ENCODE results near the gene IWS1. TPM values are rescaled to one million over a fixed set of nuclear protein-coding genes. Genes with fewer than 3 reads are reported as not detected.
"Not testable (repeated sequence)": the region's sequence is repeated elsewhere in the genome, so short reads cannot be mapped to it uniquely, and the experiment has no call there.

Gene IWS1
- total and polyA plus RNA-seq, 12 donors = 17.8 to 51.9 (median 24.9) TPM

GRCh38 chr2:127527001-127527804 lies 914 bp upstream of the IWS1 start:
- no peaks in the 10 kb centered on the region for H3K27me3 ChIP-seq
- peak overlapping the region in 2 of 4 donors; percentile 96 to 98 for H3K4me3 ChIP-seq
- H3K4me1 ChIP-seq (replicated peaks in 1 of 2) = peaks cover 0 to 22% of the 10 kb centered on the region in 2 donors
- TF ChIP-seq, protein P1, sequence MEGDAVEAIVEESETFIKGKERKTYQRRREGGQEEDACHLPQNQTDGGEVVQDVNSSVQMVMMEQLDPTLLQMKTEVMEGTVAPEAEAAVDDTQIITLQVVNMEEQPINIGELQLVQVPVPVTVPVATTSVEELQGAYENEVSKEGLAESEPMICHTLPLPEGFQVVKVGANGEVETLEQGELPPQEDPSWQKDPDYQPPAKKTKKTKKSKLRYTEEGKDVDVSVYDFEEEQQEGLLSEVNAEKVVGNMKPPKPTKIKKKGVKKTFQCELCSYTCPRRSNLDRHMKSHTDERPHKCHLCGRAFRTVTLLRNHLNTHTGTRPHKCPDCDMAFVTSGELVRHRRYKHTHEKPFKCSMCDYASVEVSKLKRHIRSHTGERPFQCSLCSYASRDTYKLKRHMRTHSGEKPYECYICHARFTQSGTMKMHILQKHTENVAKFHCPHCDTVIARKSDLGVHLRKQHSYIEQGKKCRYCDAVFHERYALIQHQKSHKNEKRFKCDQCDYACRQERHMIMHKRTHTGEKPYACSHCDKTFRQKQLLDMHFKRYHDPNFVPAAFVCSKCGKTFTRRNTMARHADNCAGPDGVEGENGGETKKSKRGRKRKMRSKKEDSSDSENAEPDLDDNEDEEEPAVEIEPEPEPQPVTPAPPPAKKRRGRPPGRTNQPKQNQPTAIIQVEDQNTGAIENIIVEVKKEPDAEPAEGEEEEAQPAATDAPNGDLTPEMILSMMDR (IDR thresholded peaks at IDR 0.05) = no peak
- no peak for TF ChIP-seq POLR2A (IDR thresholded peaks at IDR 0.05)
- 21 to 30% (median 24%) methylated on average over 12 to 13 of the region's 13 CpGs for WGBS, 4 donors
- intact Hi-C loops (cut with DNase I) = no loop called here
- H3K27ac ChIP-seq = peak overlapping the region; percentile 61 to 96 (median 94)
- no peak for DNase-seq
- no peaks in the 10 kb centered on the region for H3K9me3 ChIP-seq (replicated peaks in 1 of 3)
- H3K36me3 ChIP-seq (replicated peaks in 1 of 2) = peaks cover 0 to 4% of the 10 kb centered on the region in 2 donors

GRCh38 chr2:127525691-127526131 lies 578 bp downstream of the IWS1 start:
- Histone ChIP-seq H3K36me3 (replicated peaks in 1 of 2) (peaks cover 0 to 4% of the 10 kb centered on the region in 2 donors), H3K27me3 (no peaks in the 10 kb centered on the region), H3K4me1 (replicated peaks in 1 of 2) (peaks cover 0 to 22% of the 10 kb centered on the region in 2 donors), H3K4me3 (peak overlapping the region; percentile 13 to 98 (median 96)), H3K27ac (peak overlapping the region; percentile 61 to 96 (median 94)), H3K9me3 (replicated peaks in 1 of 3) (no peaks in the 10 kb centered on the region)
- 0 to 1% (median 1%) methylated on average over 7 to 19 of the region's 19 CpGs for WGBS, 4 donors
- DNase-seq = peak in 4 of 7 donors; percentile 28 to 38 (median 36)
- intact Hi-C loops (cut with DNase I) = no loop called here
- TF ChIP-seq POLR2A (IDR thresholded peaks at IDR 0.05) = no peak
- TF ChIP-seq, protein P1 (IDR thresholded peaks at IDR 0.05) = no peak

DNA sequence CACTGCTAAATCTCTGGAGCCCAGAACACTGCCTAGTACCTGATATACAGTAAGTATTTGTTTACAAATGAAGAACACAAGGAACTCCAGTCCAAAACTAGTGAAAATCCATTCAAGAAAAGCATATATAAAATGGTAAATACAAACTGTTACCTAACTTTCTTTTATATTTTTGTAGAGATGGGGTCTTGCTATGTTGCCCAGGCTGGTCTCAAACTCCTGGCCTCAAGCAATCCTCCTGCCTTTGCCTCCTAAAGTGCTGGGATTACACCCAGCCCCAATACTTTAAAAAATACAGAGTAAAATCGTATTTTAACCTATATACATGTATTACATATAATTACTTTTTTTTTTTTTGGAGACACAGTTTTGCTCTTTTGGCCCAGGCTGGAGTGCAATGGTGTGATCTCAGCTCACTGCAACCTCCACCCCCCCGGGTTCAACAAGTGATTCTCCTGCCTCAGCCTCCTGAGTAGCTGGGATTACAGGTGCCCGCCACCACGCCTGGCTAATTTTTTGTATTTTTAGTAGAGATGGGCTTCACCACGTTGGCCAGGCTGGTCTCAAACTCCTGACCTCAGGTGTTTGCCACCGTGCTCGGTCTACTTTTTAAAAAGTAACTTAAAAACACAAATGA lies 2.0 kb downstream of the IWS1 start:
- H3K4me1 ChIP-seq (replicated peaks in 1 of 2) = peaks cover 0 to 22% of the 10 kb centered on the region in 2 donors
- H3K27me3 ChIP-seq; H3K27ac ChIP-seq; H3K4me3 ChIP-seq; H3K9me3 ChIP-seq (replicated peaks in 1 of 3); DNase-seq; intact Hi-C loops (cut with DNase I): not testable (repeated sequence)
- peaks cover 0 to 12% of the 10 kb centered on the region in 2 donors for H3K36me3 ChIP-seq (replicated peaks in 1 of 2)
- WGBS, 4 donors = 90 to 96% (median 95%) methylated on average over 7 of the region's 7 CpGs

DNA sequence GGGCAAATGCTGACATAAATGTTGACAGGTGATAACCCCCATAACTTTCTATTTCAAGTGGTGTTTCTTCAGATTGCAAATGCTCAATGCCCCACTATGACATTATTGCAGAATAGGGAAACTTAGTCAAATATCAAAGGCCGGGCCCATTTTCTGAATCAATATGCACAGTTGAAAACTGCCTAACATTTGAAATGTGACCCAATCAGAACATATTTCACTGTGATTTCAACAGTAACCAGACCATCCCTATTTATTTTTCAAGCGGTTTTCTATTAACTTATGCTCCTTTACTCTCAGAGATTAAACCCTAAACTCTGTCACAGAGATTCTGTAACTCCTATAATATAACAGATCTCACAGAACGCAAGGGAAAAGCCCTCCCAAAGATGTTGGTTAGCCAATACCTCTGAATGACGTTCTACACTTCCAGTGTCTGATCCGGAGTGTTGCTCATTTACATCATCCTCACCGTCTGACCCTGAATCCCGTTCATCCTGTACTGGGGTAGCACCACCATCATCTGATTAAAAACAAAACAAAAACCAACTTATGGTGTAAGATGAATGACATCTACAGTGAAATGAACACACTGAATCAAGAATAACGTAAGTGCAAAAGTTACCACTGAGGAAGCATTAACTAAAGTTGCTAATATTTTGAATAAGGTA lies 2.9 kb downstream of the IWS1 start:
- peaks cover 0 to 22% of the 10 kb centered on the region in 2 donors for H3K4me1 ChIP-seq (replicated peaks in 1 of 2)
- TF ChIP-seq, protein P1 (IDR thresholded peaks at IDR 0.05) = no peak
- TF ChIP-seq POLR2A (IDR thresholded peaks at IDR 0.05) = no peak
- H3K27me3 ChIP-seq = no peaks in the 10 kb centered on the region
- intact Hi-C loops (cut with DNase I) = no loop called here
- no peak overlapping the region for H3K27ac ChIP-seq
- WGBS, 4 donors = 62 to 73% (median 72%) methylated on average over 8 of the region's 8 CpGs
- H3K36me3 ChIP-seq (replicated peaks in 1 of 2) = peaks cover 0 to 12% of the 10 kb centered on the region in 2 donors
- H3K4me3 ChIP-seq = no peak overlapping the region
- DNase-seq = no peak
- H3K9me3 ChIP-seq (replicated peaks in 1 of 3) = no peaks in the 10 kb centered on the region
